H1 (cell line): Measurements from ENCODE around the gene NFKBIZ. TPM values are rescaled to one million over a fixed set of nuclear protein-coding genes. Genes with fewer than 3 reads are reported as not detected.

Source experiments
- CTCF ChIA-PET: fragments of 300-600 bp; sonication (Branson Sonifier 250); formaldehyde crosslinking; loops from one replicate; lab custom pipeline; 2021; ENCODE audit not compliant: partially characterized antibody; lab: Charles Lee
- POLR2A ChIA-PET: fragments of 300-600 bp; sonication (Branson Sonifier 250); formaldehyde crosslinking; loops from one replicate; lab custom pipeline; 2021; ENCODE audit warnings: inconsistent platforms; ENCODE audit not compliant: partially characterized antibody; lab: Charles Lee
- DNase-seq, 2 experiments: peaks; one replicate each; pipeline versions ENCODE4 v3.0.0 to v3.0.0-alpha.2; 2010 to 2022; ENCODE audit warnings: low spot score in 2 of 2, low read depth in 1 of 2, mixed read lengths in 1 of 2
- FAIRE-seq: peaks from 2 replicates; lab custom pipeline; 2011; peaks lifted over from hg19 to GRCh38; lab: Jason Lieb, UNC
- H2AFZ ChIP-seq: 2 replicates; pipeline ENCODE4 v1.8.1; 2012; ENCODE audit warnings: low read length, inconsistent platforms
- H2AK5ac ChIP-seq: 2 replicates; pipeline ENCODE4 v1.6.1; 2013; ENCODE audit warnings: low read depth, low read length
- H2BK120ac ChIP-seq: replicated peaks from 2 replicates; pipeline ENCODE3; 2013; ENCODE audit warnings: low read depth, low read length, inconsistent platforms
- H2BK12ac ChIP-seq: 2 replicates; pipeline ENCODE4 v1.6.1; 2013; ENCODE audit warnings: low read depth, low read length
- H2BK15ac ChIP-seq: 2 replicates; pipeline ENCODE4 v1.6.1; 2013; ENCODE audit warnings: low read length
- H2BK20ac ChIP-seq: 2 replicates; pipeline ENCODE4 v1.6.1; 2013; ENCODE audit warnings: low read length
- H2BK5ac ChIP-seq: 2 replicates; pipeline ENCODE4 v1.6.1; 2013; ENCODE audit warnings: low read depth, low read length
- H3K14ac ChIP-seq: 2 replicates; pipeline ENCODE4 v1.6.1; 2013; ENCODE audit warnings: inconsistent platforms; ENCODE audit not compliant: insufficient read length
- H3K18ac ChIP-seq: 2 replicates; pipeline ENCODE4 v1.6.1; 2013; ENCODE audit warnings: low read length; ENCODE audit errors: extremely low read depth
- H3K23ac ChIP-seq: 2 replicates; pipeline ENCODE4 v1.6.1; 2013; ENCODE audit warnings: inconsistent platforms; ENCODE audit not compliant: insufficient read length
- H3K23me2 ChIP-seq: 2 replicates; pipeline ENCODE4 v1.6.1; 2013; ENCODE audit warnings: low read depth, low read length
- H3K27ac ChIP-seq: 2 replicates; pipeline ENCODE4 v1.6.1; 2011; ENCODE audit warnings: low read depth, low read length, inconsistent platforms
- H3K27me3 ChIP-seq, 4 experiments: replicated peaks in 1 of 4; 1 replicate in 1 of 4; 2 replicates in 3 of 4; pipeline versions ENCODE4 v1.6.1 to v1.8.1; 2011 to 2013; ENCODE audit warnings: low read length in 3 of 4, mild to moderate bottlenecking in 3 of 4, inconsistent platforms in 2 of 4, mixed read lengths in 2 of 4, moderate library complexity in 1 of 4; ENCODE audit not compliant: control insufficient read depth in 3 of 4, insufficient read depth in 3 of 4; ENCODE audit errors: extremely low read depth in 1 of 4
- H3K36me3 ChIP-seq, 4 experiments: 2 replicates each; pipeline versions ENCODE4 v1.6.1 to v1.8.1; 2011 to 2013; ENCODE audit warnings: mild to moderate bottlenecking in 4 of 4, low read length in 3 of 4, moderate library complexity in 2 of 4, control low read depth in 1 of 4, inconsistent platforms in 1 of 4; ENCODE audit not compliant: insufficient read depth in 4 of 4, control insufficient read depth in 2 of 4
- H3K4ac ChIP-seq: replicated peaks from 2 replicates; pipeline ENCODE3; 2013; ENCODE audit warnings: low read length, low read depth, mixed read lengths, inconsistent platforms; ENCODE audit not compliant: insufficient read length
- H3K4me1 ChIP-seq, 4 experiments: replicated peaks in 1 of 4; 1 replicate in 1 of 4; 2 replicates in 3 of 4; pipeline versions ENCODE4 v1.6.1 to v1.8.1; 2011 to 2013; ENCODE audit warnings: low read length in 3 of 4, inconsistent platforms in 2 of 4, mixed read lengths in 1 of 4; ENCODE audit not compliant: insufficient read depth in 4 of 4, control insufficient read depth in 3 of 4
- H3K4me2 ChIP-seq, 2 experiments: 2 replicates each; pipeline versions ENCODE4 v1.6.1 to v1.8.1; 2011 to 2013; ENCODE audit warnings: low read depth in 2 of 2, low read length in 2 of 2, control low read depth in 1 of 2, inconsistent platforms in 1 of 2, mild to moderate bottlenecking in 1 of 2; ENCODE audit not compliant: insufficient read depth in 1 of 2
- H3K4me3 ChIP-seq, 4 experiments: fragments of 200-600, 300-600 bp in 1 of 4; sonication (generic), shearing (Covaris generic), sonication (Bioruptor Twin) in 1 of 4; 2 replicates each; pipeline versions ENCODE4 v1.5.1 to v1.8.1; 2011 to 2016; ENCODE audit warnings: low read length in 4 of 4, low read depth in 3 of 4, control low read depth in 2 of 4, inconsistent platforms in 2 of 4, mild to moderate bottlenecking in 2 of 4, mixed read lengths in 1 of 4, moderate library complexity in 1 of 4; ENCODE audit not compliant: insufficient read depth in 2 of 4; ENCODE audit errors: extremely low read depth in 1 of 4
- H3K56ac ChIP-seq: replicated peaks from 2 replicates; pipeline ENCODE3; 2013; ENCODE audit warnings: low read depth, mild to moderate bottlenecking, mixed read lengths, low read length, inconsistent platforms; ENCODE audit not compliant: insufficient read length
- H3K79me1 ChIP-seq: 2 replicates; pipeline ENCODE4 v1.6.1; 2013; ENCODE audit warnings: low read depth, low read length, control low read depth
- H3K79me2 ChIP-seq, 2 experiments: 2 replicates each; pipeline versions ENCODE4 v1.6.1 to v1.8.1; 2012 to 2013; ENCODE audit warnings: low read length in 2 of 2, mild to moderate bottlenecking in 2 of 2, inconsistent platforms in 1 of 2; ENCODE audit not compliant: insufficient read depth in 2 of 2, control insufficient read depth in 1 of 2
- H3K9ac ChIP-seq, 4 experiments: replicated peaks in 1 of 4; 1 replicate in 1 of 4; 2 replicates in 3 of 4; pipeline versions ENCODE4 v1.6.1 to v1.8.1; 2011 to 2013; ENCODE audit warnings: low read depth in 3 of 4, low read length in 3 of 4, control low read depth in 2 of 4, mild to moderate bottlenecking in 2 of 4, moderate library complexity in 2 of 4, inconsistent platforms in 1 of 4; ENCODE audit errors: extremely low read depth in 1 of 4
- H3K9me3 ChIP-seq, 2 experiments: 2 replicates each; pipeline versions ENCODE4 v1.6.1 to v1.8.1; 2012 to 2013; ENCODE audit warnings: mild to moderate bottlenecking in 2 of 2, moderate library complexity in 2 of 2, control low read depth in 1 of 2, inconsistent platforms in 1 of 2, low read depth in 1 of 2, low read length in 1 of 2, mixed read lengths in 1 of 2; ENCODE audit not compliant: insufficient read depth in 2 of 2
- H4K20me1 ChIP-seq, 2 experiments: replicated peaks in 1 of 2; 2 replicates each; pipeline versions ENCODE3 to v1.8.1; 2011 to 2013; ENCODE audit warnings: inconsistent platforms in 2 of 2, low read length in 2 of 2, mild to moderate bottlenecking in 1 of 2; ENCODE audit not compliant: insufficient read depth in 2 of 2, control insufficient read depth in 1 of 2
- H4K5ac ChIP-seq: 2 replicates; pipeline ENCODE4 v1.6.1; 2013; ENCODE audit warnings: low read length, low read depth, mixed read lengths, inconsistent platforms; ENCODE audit not compliant: insufficient read length
- H4K8ac ChIP-seq: 2 replicates; pipeline ENCODE4 v1.8.0; 2013; ENCODE audit warnings: mild to moderate bottlenecking, moderate library complexity, low read length, inconsistent platforms; ENCODE audit not compliant: insufficient read depth; ENCODE audit errors: extremely low read depth
- H4K91ac ChIP-seq: replicated peaks from 2 replicates; pipeline ENCODE3; 2013; ENCODE audit warnings: low read length, mixed read lengths, inconsistent platforms; ENCODE audit not compliant: insufficient read length
- CEBPB ChIP-seq: IDR thresholded peaks from 2 replicates; pipeline ENCODE4 v1.6.1; 2012; ENCODE audit warnings: low read depth, low read length
- CHD1 ChIP-seq: IDR thresholded peaks from 2 replicates; pipeline ENCODE4 v1.6.1; 2012; ENCODE audit warnings: low read depth, low read length, improper control_type of control experiment
- SIX5 ChIP-seq: IDR thresholded peaks from 2 replicates; pipeline ENCODE4 v1.6.1; 2011; ENCODE audit warnings: mild to moderate bottlenecking, low read depth, low read length
- ZNF274 ChIP-seq: IDR thresholded peaks from 2 replicates; pipeline ENCODE4 v1.7.0; 2012; ENCODE audit warnings: low read length, borderline replicate concordance; ENCODE audit errors: extremely low read depth
- WGBS, 2 experiments: shearing (Covaris generic) in 1 of 2; methylation state at CpG; one replicate each; pipeline versions ENCODE4 v1.1.6 to v1.1.7; 2013 to 2015; ENCODE audit warnings: low lambda C conversion rate in 2 of 2, mixed read lengths in 2 of 2, inconsistent platforms in 1 of 2, low coverage in 1 of 2, missing lambda C conversion rate in 1 of 2; ENCODE audit not compliant: insufficient replicate concordance in 2 of 2, insufficient coverage in 1 of 2, insufficient read length in 1 of 2; ENCODE audit errors: extremely low coverage in 1 of 2, missing lambda C conversion rate in 1 of 2; 5-methylcytosine and 5-hydroxymethylcytosine counted together
- polyA plus RNA-seq, 7 experiments: library from polyadenylated mRNA; depleted of rRNA in 3 of 7; stranded (reverse) in 5 of 7; unstranded in 2 of 7; fragments of >200 nt in 5 of 7; fragments of 200-250 nt in 2 of 7; gene quantifications; 1 replicate in 5 of 7; 2 replicates in 1 of 7; 4 replicates in 1 of 7; pipeline versions ENCODE4 v1.2.1 to v1.2.3, GENCODE V29; 2011 to 2013; ENCODE audit warnings: missing spikeins in 2 of 7, mixed read lengths in 2 of 7
- total RNA-seq: library from RNA; stranded (reverse); fragmentation: NEBNext Ultra II Directional; extraction: Animal tissue kit (Norgen Biotek cat#: 25700); gene quantifications from 2 replicates; pipeline ENCODE4 v1.2.1, GENCODE V29; 2021
- TF ChIP-seq, protein P1 (sequence below): IDR thresholded peaks from 2 replicates; pipeline ENCODE4 v1.6.1; 2012; ENCODE audit warnings: inconsistent platforms

Gene NFKBIZ
- total and polyA plus RNA-seq, 2 of the 8 experiments (the other 6 are each of a cell fraction or from before 2014, with no cell fraction given) = 7.2 to 24.5 TPM

DNA sequence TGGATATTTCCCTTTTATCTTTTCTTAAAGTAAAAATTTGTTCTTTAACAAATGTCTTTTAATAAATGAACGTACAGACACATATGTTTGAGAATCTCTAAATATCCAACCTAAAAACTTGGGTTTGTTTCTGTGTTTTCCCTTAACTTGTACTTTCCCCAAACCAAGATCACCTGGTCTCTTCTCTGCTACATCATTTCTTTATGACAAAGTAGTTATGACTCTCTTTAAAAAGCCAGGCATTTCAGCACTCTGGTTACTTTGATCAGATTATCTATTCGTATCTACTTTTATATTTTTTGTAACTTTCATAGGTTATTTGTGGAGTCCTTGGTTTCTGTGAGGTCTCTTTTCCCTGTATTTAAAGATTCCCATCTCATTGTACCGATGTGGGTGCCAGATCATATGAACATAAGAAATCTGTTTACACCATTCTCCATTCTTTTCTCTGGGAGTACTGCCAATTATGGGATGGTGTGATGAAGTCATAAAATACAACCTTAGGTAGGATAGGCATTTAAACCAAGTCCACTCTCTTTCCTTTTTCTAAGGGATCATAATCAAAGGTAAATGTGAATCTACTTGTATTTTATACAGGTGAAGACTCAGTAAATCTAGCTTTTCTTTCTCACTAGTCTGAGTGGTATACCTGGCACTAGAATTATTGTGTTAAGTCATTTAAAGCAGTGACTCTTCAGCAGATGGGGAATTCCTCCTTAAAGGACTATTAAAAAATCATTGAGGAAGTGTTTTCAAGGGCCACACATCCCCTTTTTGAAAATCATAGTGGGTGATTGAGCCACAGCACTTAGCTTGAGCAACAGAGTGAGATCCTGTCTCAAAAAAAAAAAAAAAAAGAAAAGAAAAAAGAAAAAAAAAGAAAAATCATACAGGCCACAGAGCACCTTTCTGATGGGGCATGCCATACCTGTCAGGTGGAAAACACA, 12.4 kb upstream of the NFKBIZ start:
- Histone ChIP-seq H2BK5ac (no peak overlapping the region), H4K8ac (no peak overlapping the region), H3K23ac (no peak overlapping the region), H3K4me3 (no peak overlapping the region), H2BK15ac (no peak overlapping the region), H3K79me1 (no peaks in the 10 kb centered on the region), H3K4ac (no peak overlapping the region), H3K4me1 (peaks cover under 1 to 5% (median 1%) of the 10 kb centered on the region in 4 experiments; a peak in 4 of 7 replicates), H4K91ac (no peak overlapping the region), H3K18ac (no peak overlapping the region), H3K36me3 (peaks cover 0 to 3% (median 0%) of the 10 kb centered on the region in 4 experiments; a peak in 1 of 8 replicates), H4K5ac (no peak overlapping the region), H3K79me2 (no peaks in the 10 kb centered on the region), H3K27ac (no peak overlapping the region), H3K23me2 (no peaks in the 10 kb centered on the region; the same call in 1 of the 2 replicates), H3K9me3 (no peaks in the 10 kb centered on the region), H2AK5ac (no peak overlapping the region), H3K27me3 (no peaks in the 10 kb centered on the region), H2BK12ac (no peak overlapping the region), H4K20me1 (no peaks in the 10 kb centered on the region), H3K56ac (no peak overlapping the region), H3K14ac (no peak overlapping the region), H2AFZ (no peak overlapping the region), H2BK20ac (no peak overlapping the region), H3K9ac (no peak overlapping the region), H3K4me2 (no peak overlapping the region), H2BK120ac (no peak overlapping the region)
- ChIA-PET CTCF (interaction anchor here (1.1 to 1.3 kb wide), 2 partner anchors 23 kb away, joined by 3 to 7 read pairs; no protein-coding TSS in a partner anchor), POLR2A (interaction anchor here (1.1 to 4.0 kb wide), 5 partner anchors 9 to 15 kb away, joined by 4 to 22 read pairs (median 16); partner anchors contain the start of gene NFKBIZ)
- DNase-seq (no peak), FAIRE-seq (no peak)
- TF ChIP-seq CEBPB (no peak), SIX5 (no peak), ZNF274 (no peak), CHD1 (no peak)
- TF ChIP-seq, protein P1, sequence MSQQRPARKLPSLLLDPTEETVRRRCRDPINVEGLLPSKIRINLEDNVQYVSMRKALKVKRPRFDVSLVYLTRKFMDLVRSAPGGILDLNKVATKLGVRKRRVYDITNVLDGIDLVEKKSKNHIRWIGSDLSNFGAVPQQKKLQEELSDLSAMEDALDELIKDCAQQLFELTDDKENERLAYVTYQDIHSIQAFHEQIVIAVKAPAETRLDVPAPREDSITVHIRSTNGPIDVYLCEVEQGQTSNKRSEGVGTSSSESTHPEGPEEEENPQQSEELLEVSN = no peak
- 92% methylated on average over 3 of the region's 3 CpGs; no CpG with 5 or more reads in 1 of the 2 experiments for WGBS, 2 experiments
